ENCODE measurements around the gene USP4.

DNA sequence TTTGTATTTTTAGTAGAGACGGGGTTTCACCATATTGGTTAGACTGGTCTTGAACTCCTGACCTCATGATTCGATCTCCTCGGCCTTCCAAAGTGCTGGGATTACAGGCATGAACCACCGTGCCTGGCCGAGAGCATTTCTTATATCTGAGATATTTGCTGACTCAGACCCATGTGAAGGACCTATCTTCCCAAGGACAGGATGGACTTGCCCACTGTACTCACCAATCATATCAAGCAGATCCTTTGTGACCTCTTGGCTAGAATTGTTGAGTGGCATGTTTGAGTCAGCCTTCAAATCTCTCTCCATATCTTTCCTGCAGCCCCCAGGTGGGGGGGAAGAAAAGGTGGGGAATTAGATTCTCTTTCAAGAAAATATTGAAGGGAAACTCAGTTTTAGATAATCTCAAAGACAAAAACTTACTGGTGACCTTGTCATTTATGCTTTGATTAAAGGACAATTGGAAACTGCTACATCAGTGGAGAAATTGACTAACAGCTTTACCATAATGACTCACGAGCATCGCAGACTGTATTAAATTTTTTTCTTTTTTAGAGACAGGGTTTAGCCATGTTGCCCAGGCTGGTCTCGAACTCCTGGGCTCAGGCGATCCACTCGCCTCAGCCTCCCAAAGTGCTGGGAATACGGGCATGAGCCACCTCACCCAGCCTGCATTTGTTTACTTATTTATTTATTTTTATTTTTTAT lies 65.9 kb downstream of the USP4 start:
- TF ChIP-seq, protein P1, sequence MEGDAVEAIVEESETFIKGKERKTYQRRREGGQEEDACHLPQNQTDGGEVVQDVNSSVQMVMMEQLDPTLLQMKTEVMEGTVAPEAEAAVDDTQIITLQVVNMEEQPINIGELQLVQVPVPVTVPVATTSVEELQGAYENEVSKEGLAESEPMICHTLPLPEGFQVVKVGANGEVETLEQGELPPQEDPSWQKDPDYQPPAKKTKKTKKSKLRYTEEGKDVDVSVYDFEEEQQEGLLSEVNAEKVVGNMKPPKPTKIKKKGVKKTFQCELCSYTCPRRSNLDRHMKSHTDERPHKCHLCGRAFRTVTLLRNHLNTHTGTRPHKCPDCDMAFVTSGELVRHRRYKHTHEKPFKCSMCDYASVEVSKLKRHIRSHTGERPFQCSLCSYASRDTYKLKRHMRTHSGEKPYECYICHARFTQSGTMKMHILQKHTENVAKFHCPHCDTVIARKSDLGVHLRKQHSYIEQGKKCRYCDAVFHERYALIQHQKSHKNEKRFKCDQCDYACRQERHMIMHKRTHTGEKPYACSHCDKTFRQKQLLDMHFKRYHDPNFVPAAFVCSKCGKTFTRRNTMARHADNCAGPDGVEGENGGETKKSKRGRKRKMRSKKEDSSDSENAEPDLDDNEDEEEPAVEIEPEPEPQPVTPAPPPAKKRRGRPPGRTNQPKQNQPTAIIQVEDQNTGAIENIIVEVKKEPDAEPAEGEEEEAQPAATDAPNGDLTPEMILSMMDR (IDR thresholded peaks at IDR 0.05), result no peak
- no peak for TF ChIP-seq POLR2A (IDR thresholded peaks at IDR 0.05)

All from esophagus squamous epithelium (tissue), 4 donors.